ENCODE results near the gene ZNF543.

The ZNF543 gene

DNA sequence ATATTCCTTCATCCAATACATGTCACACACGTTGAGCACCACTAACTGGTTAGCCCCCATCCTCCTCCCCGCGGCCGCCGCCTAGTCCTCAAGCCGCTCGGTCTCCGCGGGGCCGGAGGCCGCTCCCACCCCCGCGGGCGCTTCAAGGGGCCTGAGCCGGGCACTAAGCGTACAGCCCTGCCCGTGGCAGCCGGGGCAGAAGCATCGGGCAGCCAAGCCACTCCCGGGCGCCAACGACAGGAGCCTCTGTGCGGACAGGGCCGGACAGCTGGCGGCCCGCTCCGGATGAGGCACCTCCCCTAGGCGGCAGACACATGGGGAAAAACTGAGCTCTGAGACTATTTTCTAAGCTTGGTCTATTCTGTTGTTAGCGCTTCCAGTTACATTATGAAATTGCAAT, 2.8 kb upstream of the ZNF543 start:
- no peak overlapping the region for H3K9ac ChIP-seq
- peak overlapping the region; percentile 47 for H2AFZ ChIP-seq
- H3K79me2 ChIP-seq = peaks cover 22% of the 10 kb centered on the region
- TF ChIP-seq, protein P1, sequence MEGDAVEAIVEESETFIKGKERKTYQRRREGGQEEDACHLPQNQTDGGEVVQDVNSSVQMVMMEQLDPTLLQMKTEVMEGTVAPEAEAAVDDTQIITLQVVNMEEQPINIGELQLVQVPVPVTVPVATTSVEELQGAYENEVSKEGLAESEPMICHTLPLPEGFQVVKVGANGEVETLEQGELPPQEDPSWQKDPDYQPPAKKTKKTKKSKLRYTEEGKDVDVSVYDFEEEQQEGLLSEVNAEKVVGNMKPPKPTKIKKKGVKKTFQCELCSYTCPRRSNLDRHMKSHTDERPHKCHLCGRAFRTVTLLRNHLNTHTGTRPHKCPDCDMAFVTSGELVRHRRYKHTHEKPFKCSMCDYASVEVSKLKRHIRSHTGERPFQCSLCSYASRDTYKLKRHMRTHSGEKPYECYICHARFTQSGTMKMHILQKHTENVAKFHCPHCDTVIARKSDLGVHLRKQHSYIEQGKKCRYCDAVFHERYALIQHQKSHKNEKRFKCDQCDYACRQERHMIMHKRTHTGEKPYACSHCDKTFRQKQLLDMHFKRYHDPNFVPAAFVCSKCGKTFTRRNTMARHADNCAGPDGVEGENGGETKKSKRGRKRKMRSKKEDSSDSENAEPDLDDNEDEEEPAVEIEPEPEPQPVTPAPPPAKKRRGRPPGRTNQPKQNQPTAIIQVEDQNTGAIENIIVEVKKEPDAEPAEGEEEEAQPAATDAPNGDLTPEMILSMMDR (IDR thresholded peaks at IDR 0.05) = no peak
- H3K4me3 ChIP-seq (ENCODE audit: low read depth, low read length) = no peak overlapping the region
- no peaks in the 10 kb centered on the region for H3K9me3 ChIP-seq (ENCODE audit: control insufficient read depth, low read length)
- H3K27me3 ChIP-seq (ENCODE audit: control insufficient read depth, insufficient read depth, low read length) = no peaks in the 10 kb centered on the region
- H3K4me1 ChIP-seq = peaks cover 3% of the 10 kb centered on the region
- H3K36me3 ChIP-seq (ENCODE audit: control insufficient read depth, insufficient read depth, low read length) = no peaks in the 10 kb centered on the region
- no peak overlapping the region for H3K4me2 ChIP-seq (ENCODE audit: low read length)
- H3K27ac ChIP-seq = no peak overlapping the region

DNA sequence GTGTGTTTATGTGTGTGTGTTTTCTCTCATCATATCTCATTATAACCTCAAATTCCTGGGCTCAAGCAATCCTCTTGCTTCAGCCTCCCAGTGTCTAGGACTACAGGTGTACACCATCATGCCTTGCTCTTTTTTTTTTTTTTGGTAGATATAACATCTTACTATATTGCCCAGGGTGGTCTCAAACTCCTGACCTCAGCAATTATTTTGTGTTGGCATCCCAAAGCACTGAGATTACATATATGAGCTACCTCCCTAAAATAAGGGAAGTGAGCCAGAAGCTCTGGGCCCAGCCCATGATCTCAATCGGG, 448 bp upstream of the ZNF543 start:
- TF ChIP-seq, protein P1 (IDR thresholded peaks at IDR 0.05) = no peak
- H3K27ac ChIP-seq = peak overlapping the region; percentile 91
- no peaks in the 10 kb centered on the region for H3K9me3 ChIP-seq (ENCODE audit: control insufficient read depth, low read length)
- no peak overlapping the region for H3K9ac ChIP-seq
- H3K79me2 ChIP-seq = peaks cover 29% of the 10 kb centered on the region
- H3K4me2 ChIP-seq (ENCODE audit: low read length) = peak overlapping the region; percentile 86
- no peaks in the 10 kb centered on the region for H3K36me3 ChIP-seq (ENCODE audit: control insufficient read depth, insufficient read depth, low read length)
- H3K4me3 ChIP-seq (ENCODE audit: low read depth, low read length) = peak overlapping the region; percentile 94
- H3K4me1 ChIP-seq = peaks cover 3% of the 10 kb centered on the region
- H2AFZ ChIP-seq = peak overlapping the region; percentile 94
- H3K27me3 ChIP-seq (ENCODE audit: control insufficient read depth, insufficient read depth, low read length) = no peaks in the 10 kb centered on the region

DNA sequence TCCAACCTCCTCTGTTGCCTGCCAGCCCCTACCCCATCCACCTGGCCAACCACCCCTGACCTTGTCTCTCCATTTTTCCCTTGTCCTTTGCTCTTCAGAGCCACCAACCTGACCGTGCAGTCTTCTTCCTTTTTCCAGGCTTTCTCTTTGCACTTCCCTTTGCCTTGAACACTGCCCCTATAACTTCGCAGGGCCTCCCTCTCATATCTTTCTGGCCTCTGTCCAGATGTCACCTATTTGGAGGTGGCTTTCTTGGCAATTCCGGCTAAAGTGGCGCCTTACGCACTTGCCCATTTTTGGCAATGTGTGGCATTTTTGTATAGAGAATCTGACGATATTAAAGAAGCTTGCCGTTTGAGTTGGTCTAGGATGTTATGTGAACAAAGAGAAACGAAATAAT, 844 bp downstream of the ZNF543 start:
- Histone ChIP-seq H3K27ac (peak overlapping the region; percentile 91), H3K4me1 (peaks cover 3% of the 10 kb centered on the region)

DNA sequence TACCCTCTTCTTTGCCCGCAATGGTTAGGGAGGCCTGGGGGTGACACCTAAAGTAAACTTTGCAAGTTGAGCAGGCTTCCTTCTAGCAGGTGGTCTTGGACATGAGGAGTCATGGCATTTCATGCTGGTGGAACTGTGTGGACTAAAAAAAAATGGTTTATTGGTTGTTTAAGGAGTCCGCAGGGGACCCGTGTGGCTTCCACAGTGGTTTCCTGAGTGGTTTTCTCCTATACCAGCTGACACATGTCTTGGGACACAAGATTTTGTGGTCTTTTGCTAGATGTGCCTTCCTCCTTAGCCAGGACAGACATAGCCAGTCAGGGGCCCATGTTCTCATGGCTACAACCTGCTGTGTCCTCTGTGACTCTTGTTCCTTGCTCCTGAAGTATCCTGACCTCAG, 1.5 kb downstream of the ZNF543 start:
- H3K27ac ChIP-seq = peak overlapping the region; percentile 91
- H3K27me3 ChIP-seq (ENCODE audit: control insufficient read depth, insufficient read depth, low read length) = no peaks in the 10 kb centered on the region
- peak overlapping the region; percentile 86 for H3K4me2 ChIP-seq (ENCODE audit: low read length)
- TF ChIP-seq, protein P1 (IDR thresholded peaks at IDR 0.05) = no peak
- H3K9me3 ChIP-seq (ENCODE audit: control insufficient read depth, low read length) = no peaks in the 10 kb centered on the region
- H3K4me1 ChIP-seq = peaks cover 3% of the 10 kb centered on the region
- peaks cover 32% of the 10 kb centered on the region for H3K79me2 ChIP-seq
- H3K9ac ChIP-seq = no peak overlapping the region
- H2AFZ ChIP-seq = no peak overlapping the region
- H3K36me3 ChIP-seq (ENCODE audit: control insufficient read depth, insufficient read depth, low read length) = no peaks in the 10 kb centered on the region
- peak overlapping the region; percentile 94 for H3K4me3 ChIP-seq (ENCODE audit: low read depth, low read length)

More for the DNA sequence above, 844 bp downstream of the ZNF543 start:
- Histone ChIP-seq H3K36me3 (ENCODE audit: control insufficient read depth, insufficient read depth, low read length) (no peaks in the 10 kb centered on the region), H3K4me3 (ENCODE audit: low read depth, low read length) (peak overlapping the region; percentile 94), H3K9me3 (ENCODE audit: control insufficient read depth, low read length) (no peaks in the 10 kb centered on the region), H3K79me2 (peaks cover 32% of the 10 kb centered on the region), H3K9ac (peak overlapping the region; percentile 89), H3K4me2 (ENCODE audit: low read length) (peak overlapping the region; percentile 86), H2AFZ (peak overlapping the region; percentile 94), H3K27me3 (ENCODE audit: control insufficient read depth, insufficient read depth, low read length) (no peaks in the 10 kb centered on the region)
- TF ChIP-seq, protein P1 (IDR thresholded peaks at IDR 0.05) = no peak

DNA sequence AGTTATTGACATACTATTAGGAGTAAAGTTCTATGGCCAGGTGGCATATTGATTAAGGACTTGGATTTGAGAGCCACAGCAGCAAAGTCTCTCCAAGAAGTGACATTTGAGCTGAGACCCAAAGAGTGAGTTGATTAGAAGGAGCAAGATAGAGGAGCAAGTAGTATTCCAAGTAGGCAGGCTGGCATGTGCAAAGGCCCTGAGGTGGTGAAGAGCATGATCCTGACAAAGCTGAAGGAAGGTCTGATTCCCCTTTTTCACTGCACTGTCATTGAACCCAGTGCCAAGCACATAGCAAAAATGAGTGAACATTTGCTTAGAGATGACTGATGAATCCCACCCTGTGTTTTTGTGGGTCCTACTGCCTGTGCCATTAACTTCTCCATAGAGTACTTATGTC, 4.7 kb downstream of the ZNF543 start:
- H3K9ac ChIP-seq = no peak overlapping the region
- no peak overlapping the region for H3K4me3 ChIP-seq (ENCODE audit: low read depth, low read length)
- H3K27ac ChIP-seq = no peak overlapping the region
- H3K79me2 ChIP-seq = peaks cover 32% of the 10 kb centered on the region
- no peaks in the 10 kb centered on the region for H3K4me1 ChIP-seq
- H2AFZ ChIP-seq = no peak overlapping the region
- no peaks in the 10 kb centered on the region for H3K36me3 ChIP-seq (ENCODE audit: control insufficient read depth, insufficient read depth, low read length)
- TF ChIP-seq, protein P1 (IDR thresholded peaks at IDR 0.05) = no peak
- no peaks in the 10 kb centered on the region for H3K27me3 ChIP-seq (ENCODE audit: control insufficient read depth, insufficient read depth, low read length)
- H3K9me3 ChIP-seq (ENCODE audit: control insufficient read depth, low read length) = no peaks in the 10 kb centered on the region
- no peak overlapping the region for H3K4me2 ChIP-seq (ENCODE audit: low read length)

Data from parathyroid adenoma (tissue), 2 donors.